ENCODE measurements around the gene PRR18.
A peak's percentile ranks its signal among the peaks of the same experiment; 100 is the strongest.

The PRR18 gene

DNA sequence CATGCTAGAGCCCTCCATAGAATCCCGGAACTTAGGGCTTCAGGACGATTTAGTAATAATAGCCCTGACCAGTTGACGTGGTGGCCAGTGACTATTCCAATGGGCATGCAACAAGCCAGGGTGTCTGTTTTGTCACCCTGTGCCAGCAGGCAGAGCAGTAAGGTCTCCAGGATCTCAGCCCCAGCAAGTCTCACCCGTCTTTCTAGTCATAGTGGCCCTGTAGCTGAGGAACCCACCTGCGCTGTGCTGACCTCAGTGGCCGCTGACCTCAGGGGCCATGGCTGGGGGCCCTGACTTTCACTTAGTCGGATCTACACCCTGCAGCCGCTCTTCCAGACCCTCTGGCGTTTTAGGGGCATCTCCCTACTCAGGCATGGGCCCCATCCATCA is 36.8 kb downstream of the PRR18 start:
- no peak overlapping the region for H3K9ac ChIP-seq (ENCODE audit: low read length)
- H3K4me1 ChIP-seq (ENCODE audit: control insufficient read depth, insufficient read depth, low read length): peaks cover 24% of the 10 kb centered on the region
- no peak overlapping the region for H3K27ac ChIP-seq (ENCODE audit: low read depth, low read length)
- H3K36me3 ChIP-seq (ENCODE audit: control insufficient read depth, insufficient read depth, low read length): no peaks in the 10 kb centered on the region
- no peak overlapping the region for H3K4me3 ChIP-seq (ENCODE audit: low read depth, low read length)
- no peaks in the 10 kb centered on the region for H3K9me3 ChIP-seq (ENCODE audit: control insufficient read depth, insufficient read depth, low read depth, low read length)
- peaks cover 35% of the 10 kb centered on the region for H3K27me3 ChIP-seq (ENCODE audit: control insufficient read depth, insufficient read depth, low read length)

DNA sequence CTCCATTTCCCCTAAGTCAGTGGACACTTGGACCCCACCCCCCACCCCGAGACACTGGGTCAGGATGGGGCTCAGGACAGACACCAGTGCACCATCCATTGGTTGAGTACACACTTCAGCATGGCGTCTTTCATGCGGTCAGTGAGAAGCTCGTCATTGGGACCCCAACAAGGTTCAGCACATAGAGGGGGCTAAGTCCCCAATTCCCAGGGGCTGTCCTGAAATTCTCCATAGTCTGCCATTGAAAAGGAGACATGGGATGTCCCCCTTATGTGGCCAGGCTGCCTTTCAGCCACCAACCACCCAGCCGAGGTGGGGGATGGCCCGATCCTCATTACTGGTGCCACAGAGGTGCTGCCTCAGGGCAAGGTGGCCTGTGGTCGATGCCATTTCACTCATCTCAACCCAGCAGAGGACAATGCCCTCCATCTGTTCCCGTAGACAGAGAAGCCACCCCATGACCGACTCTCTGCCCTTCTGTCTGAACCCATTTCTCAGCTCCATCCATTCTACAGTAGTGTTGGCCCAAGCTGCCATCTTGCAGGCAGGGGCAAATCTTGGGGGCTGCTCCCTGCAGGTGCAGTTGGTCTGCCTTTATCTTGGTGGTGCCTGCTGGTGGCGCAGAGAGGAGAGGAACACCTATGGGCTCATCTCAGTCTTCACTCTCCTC is 37.4 kb downstream of the PRR18 start:
- H3K27me3 ChIP-seq (ENCODE audit: control insufficient read depth, insufficient read depth, low read length): peaks cover 30% of the 10 kb centered on the region
- H3K27ac ChIP-seq (ENCODE audit: low read depth, low read length): no peak overlapping the region
- peaks cover 24% of the 10 kb centered on the region for H3K4me1 ChIP-seq (ENCODE audit: control insufficient read depth, insufficient read depth, low read length)

DNA sequence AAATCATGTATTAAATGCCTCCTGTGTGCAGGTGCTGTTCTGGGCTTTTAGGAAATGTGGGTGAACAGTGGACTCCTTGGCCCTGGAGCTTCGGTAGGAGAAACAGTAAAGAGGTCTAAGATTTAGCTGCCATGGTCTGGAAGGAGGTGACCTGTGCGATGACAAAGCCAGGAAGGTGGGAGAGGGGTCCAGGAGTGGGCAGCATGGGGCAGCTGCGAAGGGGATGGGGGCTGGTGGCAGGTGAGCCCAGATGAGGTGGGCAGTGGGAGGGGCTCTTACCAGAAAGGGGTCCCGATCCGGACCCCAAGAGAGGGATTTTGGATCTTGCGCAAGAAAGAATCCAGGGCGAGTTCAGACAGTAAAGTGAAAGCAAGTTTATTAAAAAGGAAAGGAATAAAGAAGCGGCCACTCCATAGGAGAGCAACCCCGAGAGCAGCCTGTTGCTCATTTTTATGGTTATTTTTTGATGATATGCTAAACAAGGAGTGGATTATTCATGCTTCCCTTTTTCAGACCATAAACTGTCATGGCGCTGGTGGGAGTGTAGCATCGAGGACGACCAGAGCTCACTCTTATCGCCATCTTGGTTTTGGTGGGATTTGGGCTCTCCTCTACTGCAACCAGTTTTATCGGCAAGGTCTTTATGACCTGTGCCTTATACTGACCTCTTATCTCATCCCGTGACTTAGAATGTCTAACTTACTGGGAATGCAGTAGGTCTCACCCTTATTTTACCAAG is 38.7 kb downstream of the PRR18 start:
- H3K9me3 ChIP-seq (ENCODE audit: control insufficient read depth, insufficient read depth, low read depth, low read length): no peaks in the 10 kb centered on the region
- H3K27ac ChIP-seq (ENCODE audit: low read depth, low read length): no peak overlapping the region
- peaks cover 30% of the 10 kb centered on the region for H3K27me3 ChIP-seq (ENCODE audit: control insufficient read depth, insufficient read depth, low read length)
- peaks cover 24% of the 10 kb centered on the region for H3K4me1 ChIP-seq (ENCODE audit: control insufficient read depth, insufficient read depth, low read length)
- H3K4me3 ChIP-seq (ENCODE audit: low read depth, low read length): no peak overlapping the region
- H3K36me3 ChIP-seq (ENCODE audit: control insufficient read depth, insufficient read depth, low read length): no peaks in the 10 kb centered on the region
- H3K9ac ChIP-seq (ENCODE audit: low read length): peak overlapping the region; percentile 52

More for the DNA sequence above, 37.4 kb downstream of the PRR18 start:
- Histone ChIP-seq H3K4me3 (ENCODE audit: low read depth, low read length) (no peak overlapping the region), H3K9ac (ENCODE audit: low read length) (no peak overlapping the region), H3K36me3 (ENCODE audit: control insufficient read depth, insufficient read depth, low read length) (no peaks in the 10 kb centered on the region), H3K9me3 (ENCODE audit: control insufficient read depth, insufficient read depth, low read depth, low read length) (no peaks in the 10 kb centered on the region)

DNA sequence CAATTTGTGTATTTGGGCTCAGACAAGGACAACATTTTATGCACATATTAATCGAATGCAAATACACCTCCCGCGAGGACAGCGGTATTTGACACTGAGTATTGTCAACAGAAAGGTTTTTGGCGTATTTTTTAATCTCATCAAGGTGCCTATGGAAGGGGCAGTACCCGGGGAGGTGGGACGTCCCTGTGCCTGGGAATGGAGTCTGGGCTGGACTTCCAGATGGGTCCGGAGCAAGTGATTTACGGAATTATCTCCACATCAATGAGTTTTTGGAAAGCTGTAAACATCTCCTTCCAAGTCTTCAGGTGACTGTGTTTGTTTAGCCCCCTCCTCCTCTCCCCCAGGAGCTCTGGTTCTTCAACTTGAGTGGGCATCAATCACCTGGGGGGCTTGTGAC is 39.8 kb downstream of the PRR18 start:
- Histone ChIP-seq H3K9ac (ENCODE audit: low read length) (peak overlapping the region; percentile 52), H3K27me3 (ENCODE audit: control insufficient read depth, insufficient read depth, low read length) (peaks cover 30% of the 10 kb centered on the region), H3K9me3 (ENCODE audit: control insufficient read depth, insufficient read depth, low read depth, low read length) (no peaks in the 10 kb centered on the region), H3K27ac (ENCODE audit: low read depth, low read length) (no peak overlapping the region; the same call in 1 of the 2 replicates), H3K4me3 (ENCODE audit: low read depth, low read length) (peak overlapping the region; percentile 20; the same call in 1 of the 2 replicates), H3K36me3 (ENCODE audit: control insufficient read depth, insufficient read depth, low read length) (no peaks in the 10 kb centered on the region), H3K4me1 (ENCODE audit: control insufficient read depth, insufficient read depth, low read length) (peaks cover 24% of the 10 kb centered on the region)

DNA sequence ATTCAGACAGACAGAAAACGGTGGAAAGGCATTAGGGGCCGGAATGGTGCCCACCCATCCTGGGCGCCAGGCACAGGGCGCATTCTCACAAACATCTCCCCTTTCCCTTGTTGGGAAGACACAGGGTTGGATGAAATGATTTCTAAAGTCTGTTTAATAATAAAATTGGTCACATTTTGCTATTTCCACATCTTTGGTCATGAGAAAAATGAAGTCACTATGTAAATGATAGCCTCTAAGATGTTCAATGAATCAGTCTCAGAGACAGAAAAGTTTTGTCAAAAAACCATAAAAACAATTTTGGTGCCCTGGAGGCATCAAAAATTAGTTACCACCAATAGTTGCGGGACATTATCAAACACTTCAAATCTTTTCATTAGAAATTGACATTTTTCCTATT is 40.7 kb downstream of the PRR18 start:
- Histone ChIP-seq H3K9me3 (ENCODE audit: control insufficient read depth, insufficient read depth, low read depth, low read length) (no peaks in the 10 kb centered on the region), H3K27ac (ENCODE audit: low read depth, low read length) (peak overlapping the region; percentile 35; the same call in 1 of the 2 replicates), H3K36me3 (ENCODE audit: control insufficient read depth, insufficient read depth, low read length) (no peaks in the 10 kb centered on the region), H3K4me1 (ENCODE audit: control insufficient read depth, insufficient read depth, low read length) (peaks cover 24% of the 10 kb centered on the region), H3K4me3 (ENCODE audit: low read depth, low read length) (no peak overlapping the region), H3K27me3 (ENCODE audit: control insufficient read depth, insufficient read depth, low read length) (peaks cover 30% of the 10 kb centered on the region), H3K9ac (ENCODE audit: low read length) (no peak overlapping the region)

DNA sequence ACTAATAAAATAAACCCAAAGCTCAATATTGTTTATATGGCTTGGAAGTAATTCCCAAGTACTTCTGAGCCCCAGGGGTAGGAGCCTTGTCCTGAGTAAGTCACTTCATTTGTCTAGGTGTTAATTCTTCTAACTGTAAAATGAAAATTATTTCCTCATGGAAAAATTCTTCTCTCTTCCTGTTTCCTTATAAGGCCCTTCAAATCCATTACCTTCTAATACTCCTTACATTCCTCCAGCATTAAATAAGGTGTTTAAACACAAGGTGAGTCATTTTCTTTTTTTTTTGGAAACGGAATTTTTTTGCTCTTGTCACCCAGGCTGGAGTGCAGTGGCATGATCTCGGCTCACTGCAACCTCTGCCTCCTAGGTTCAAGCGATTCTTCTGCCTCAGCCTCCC is 41.9 kb downstream of the PRR18 start:
- Histone ChIP-seq H3K9ac (ENCODE audit: low read length) (no peak overlapping the region), H3K9me3 (ENCODE audit: control insufficient read depth, insufficient read depth, low read depth, low read length) (no peaks in the 10 kb centered on the region), H3K4me1 (ENCODE audit: control insufficient read depth, insufficient read depth, low read length) (peaks cover 24% of the 10 kb centered on the region), H3K36me3 (ENCODE audit: control insufficient read depth, insufficient read depth, low read length) (no peaks in the 10 kb centered on the region), H3K27ac (ENCODE audit: low read depth, low read length) (no peak overlapping the region), H3K4me3 (ENCODE audit: low read depth, low read length) (no peak overlapping the region), H3K27me3 (ENCODE audit: control insufficient read depth, insufficient read depth, low read length) (peaks cover 29% of the 10 kb centered on the region)

DNA sequence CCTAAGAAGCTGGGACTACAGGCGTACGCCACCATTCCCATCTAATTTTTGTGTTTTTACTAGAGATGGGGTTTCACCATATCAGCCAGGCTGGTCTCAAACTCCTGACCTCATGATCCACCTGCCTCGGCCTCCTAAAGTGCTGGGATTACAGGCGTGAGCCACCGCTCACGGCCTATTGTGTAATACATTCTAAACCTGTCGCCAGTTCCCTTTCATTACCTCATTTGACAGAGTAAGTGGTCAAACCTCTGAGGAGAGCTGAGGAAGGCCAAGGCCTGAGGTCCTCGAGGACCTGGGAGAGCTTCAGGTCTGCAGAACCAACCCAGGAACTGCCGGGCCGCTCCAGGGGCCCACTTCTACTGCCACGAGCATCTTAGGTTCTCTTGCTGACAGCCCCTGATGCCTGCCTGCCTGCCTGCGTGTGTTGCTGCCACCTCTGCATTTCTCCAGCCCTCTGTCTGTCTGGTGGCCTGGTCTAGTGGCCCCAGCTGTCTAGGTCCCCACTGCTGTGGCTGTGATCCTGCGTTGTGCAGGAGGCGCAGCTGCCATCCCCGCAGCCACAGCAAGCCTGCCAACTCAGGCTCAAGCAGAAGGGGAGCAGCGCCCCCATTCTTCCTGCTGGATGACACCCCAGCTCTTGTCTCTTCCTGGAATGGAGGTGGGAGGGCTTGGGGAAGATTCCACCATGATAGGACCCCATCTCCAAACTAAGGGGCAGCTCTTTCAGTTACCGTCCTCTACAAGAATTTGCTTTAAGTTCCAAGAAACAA is 45.3 kb downstream of the PRR18 start:
- Histone ChIP-seq H3K27ac (ENCODE audit: low read depth, low read length) (no peak overlapping the region), H3K36me3 (ENCODE audit: control insufficient read depth, insufficient read depth, low read length) (no peaks in the 10 kb centered on the region), H3K4me3 (ENCODE audit: low read depth, low read length) (no peak overlapping the region), H3K4me1 (ENCODE audit: control insufficient read depth, insufficient read depth, low read length) (peaks cover 16% of the 10 kb centered on the region; the same call in 1 of the 2 replicates), H3K9me3 (ENCODE audit: control insufficient read depth, insufficient read depth, low read depth, low read length) (no peaks in the 10 kb centered on the region), H3K27me3 (ENCODE audit: control insufficient read depth, insufficient read depth, low read length) (peaks cover 11% of the 10 kb centered on the region; the same call in 1 of the 2 replicates), H3K9ac (ENCODE audit: low read length) (no peak overlapping the region)

DNA sequence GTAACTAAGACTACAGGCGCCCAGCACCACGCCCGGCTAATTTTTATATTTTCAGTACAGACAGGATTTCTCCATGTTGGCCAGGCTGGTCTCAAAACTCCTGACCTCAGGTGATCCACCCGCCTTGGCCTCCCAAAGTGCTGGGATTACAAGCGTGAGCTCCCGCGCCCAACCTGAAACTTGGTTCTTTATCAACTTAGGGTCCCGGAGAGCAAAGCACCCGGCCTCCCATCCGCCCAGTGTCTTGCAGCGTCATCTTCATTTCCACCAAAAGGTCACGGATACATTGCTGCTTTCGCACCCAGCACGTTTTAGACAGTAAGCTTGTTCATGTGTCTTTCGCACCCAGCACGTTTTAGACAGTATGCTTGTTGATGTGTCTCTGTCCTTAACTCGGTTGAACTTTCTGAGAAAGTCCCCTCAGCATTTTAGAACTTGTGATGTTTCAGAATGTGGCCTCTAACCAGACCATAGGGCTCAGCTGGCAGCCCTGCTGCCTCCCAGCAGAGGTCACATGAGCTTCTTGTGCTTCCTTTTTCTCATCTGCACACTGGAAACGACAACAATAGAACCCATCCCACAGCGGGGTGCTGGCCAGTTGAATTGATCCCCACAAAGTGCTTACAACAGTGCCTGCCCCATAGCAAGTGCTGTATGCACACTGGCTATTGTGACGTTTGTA is 48.8 kb downstream of the PRR18 start:
- H3K36me3 ChIP-seq (ENCODE audit: control insufficient read depth, insufficient read depth, low read length): no peaks in the 10 kb centered on the region
- H3K4me1 ChIP-seq (ENCODE audit: control insufficient read depth, insufficient read depth, low read length): peaks cover 5% of the 10 kb centered on the region; the same call in 1 of the 2 replicates
- no peaks in the 10 kb centered on the region for H3K9me3 ChIP-seq (ENCODE audit: control insufficient read depth, insufficient read depth, low read depth, low read length)
- H3K4me3 ChIP-seq (ENCODE audit: low read depth, low read length): no peak overlapping the region
- peaks cover 41% of the 10 kb centered on the region for H3K27me3 ChIP-seq (ENCODE audit: control insufficient read depth, insufficient read depth, low read length)
- no peak overlapping the region for H3K27ac ChIP-seq (ENCODE audit: low read depth, low read length)
- H3K9ac ChIP-seq (ENCODE audit: low read length): no peak overlapping the region

DNA sequence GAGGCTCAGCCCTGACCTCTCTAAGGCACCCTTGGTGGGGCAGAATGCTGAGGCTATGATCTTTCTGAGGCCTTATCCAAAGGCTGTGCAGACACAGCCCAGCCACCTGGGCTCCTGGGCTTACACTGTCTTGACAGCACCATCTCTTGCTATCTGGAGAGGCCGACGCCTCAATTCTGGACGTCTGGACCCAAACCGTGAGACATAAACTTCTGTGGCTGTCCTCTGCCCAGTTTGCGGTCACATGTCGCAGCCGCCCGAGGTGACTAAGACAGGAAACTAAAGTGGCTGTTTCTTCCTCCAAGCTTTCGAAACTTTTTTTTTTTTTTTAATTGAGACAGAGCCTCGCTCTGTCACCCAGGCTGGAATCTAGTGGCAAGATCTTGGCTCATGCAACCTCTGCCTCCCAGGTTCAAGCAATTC is 49.3 kb downstream of the PRR18 start:
- Histone ChIP-seq H3K27me3 (ENCODE audit: control insufficient read depth, insufficient read depth, low read length) (peaks cover 46% of the 10 kb centered on the region), H3K9me3 (ENCODE audit: control insufficient read depth, insufficient read depth, low read depth, low read length) (no peaks in the 10 kb centered on the region), H3K9ac (ENCODE audit: low read length) (no peak overlapping the region), H3K27ac (ENCODE audit: low read depth, low read length) (no peak overlapping the region), H3K4me1 (ENCODE audit: control insufficient read depth, insufficient read depth, low read length) (peaks cover 5% of the 10 kb centered on the region; the same call in 1 of the 2 replicates), H3K4me3 (ENCODE audit: low read depth, low read length) (no peak overlapping the region), H3K36me3 (ENCODE audit: control insufficient read depth, insufficient read depth, low read length) (no peaks in the 10 kb centered on the region)

DNA sequence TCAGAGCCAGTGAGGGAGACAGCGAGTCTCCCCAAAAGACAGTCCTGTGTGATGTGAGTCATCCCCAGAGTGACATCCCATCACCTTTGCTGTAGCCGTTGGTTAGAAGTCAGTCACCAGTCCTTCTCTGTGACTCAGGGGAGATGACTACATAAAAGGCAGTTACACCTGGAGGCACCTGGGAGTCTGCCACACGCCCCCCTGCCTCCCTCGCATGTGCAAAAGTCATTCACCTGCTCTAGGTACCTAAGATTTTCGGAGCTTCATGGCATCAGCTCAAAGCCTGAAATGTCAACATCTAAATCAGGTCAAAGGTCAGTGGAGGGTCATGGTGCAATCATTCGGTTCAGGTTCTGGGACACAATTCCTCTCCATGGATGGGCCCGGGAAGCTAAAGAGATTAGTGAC is 50.3 kb downstream of the PRR18 start:
- Histone ChIP-seq H3K4me3 (ENCODE audit: low read depth, low read length) (no peak overlapping the region), H3K36me3 (ENCODE audit: control insufficient read depth, insufficient read depth, low read length) (no peaks in the 10 kb centered on the region), H3K27ac (ENCODE audit: low read depth, low read length) (no peak overlapping the region), H3K4me1 (ENCODE audit: control insufficient read depth, insufficient read depth, low read length) (peaks cover 5% of the 10 kb centered on the region; the same call in 1 of the 2 replicates), H3K27me3 (ENCODE audit: control insufficient read depth, insufficient read depth, low read length) (peaks cover 56% of the 10 kb centered on the region), H3K9me3 (ENCODE audit: control insufficient read depth, insufficient read depth, low read depth, low read length) (no peaks in the 10 kb centered on the region), H3K9ac (ENCODE audit: low read length) (no peak overlapping the region)

Measured in HUES6 (cell line).